Measurements from ENCODE around the gene CEACAM16. TPM values are rescaled to one million over a fixed set of nuclear protein-coding genes. Genes with fewer than 3 reads are reported as not detected.

The CEACAM16 gene
- total and polyA plus RNA-seq, 7 donors = 0.03 to 0.08 TPM; not detected in 5

- TF ChIP-seq CTCF (IDR thresholded peaks at IDR 0.05) = no peak
- H3K36me3 ChIP-seq (ENCODE audit: insufficient read depth in 1 of 2, low read depth in 1 of 2) = no peaks in the 10 kb centered on the region
- H3K4me1 ChIP-seq = peaks cover 46% of the 10 kb centered on the region
- no peaks in the 10 kb centered on the region for H3K27me3 ChIP-seq (ENCODE audit: insufficient read depth in 3 of 3, low read length in 2 of 3)
- intact Hi-C loops (cut with DNase I) = loop anchor here in 1 of 2 donors (10.0 kb wide), 1 partner anchor 1043 kb away; the partner anchor contains the start of gene DMPK
- H3K4me3 ChIP-seq = peak overlapping the region; percentile 29
- WGBS, 3 donors = 1 to 3% (median 2%) methylated on average over 12 to 13 of the region's 13 CpGs
- DNase-seq (peak; percentile 98 to 99), ATAC-seq (peak; percentile 93 to 97 (median 95))
- peak overlapping the region; percentile 81 for H3K27ac ChIP-seq
- no peaks in the 10 kb centered on the region for H3K9me3 ChIP-seq
These were observed 42.9 kb downstream of the CEACAM16 start for GRCh38 chr19:44741841-44742329.

- Histone ChIP-seq H3K4me1 (peaks cover 50% of the 10 kb centered on the region), H3K27me3 (ENCODE audit: insufficient read depth in 3 of 3, low read length in 2 of 3) (no peaks in the 10 kb centered on the region), H3K4me3 (peak overlapping the region; percentile 29), H3K9me3 (no peaks in the 10 kb centered on the region), H3K36me3 (ENCODE audit: insufficient read depth in 1 of 2, low read depth in 1 of 2) (no peaks in the 10 kb centered on the region), H3K27ac (peak overlapping the region; percentile 81)
- ATAC-seq (peak in 3 of 4 donors; percentile 13 to 28 (median 18)), DNase-seq (peak in 1 of 2 donors; percentile 61)
- 35 to 55% (median 39%) methylated on average over 20 of the region's 20 CpGs for WGBS, 3 donors
- TF ChIP-seq CTCF (IDR thresholded peaks at IDR 0.05) = no peak
- intact Hi-C loops (cut with DNase I) = loop anchor here in 1 of 2 donors (10.0 kb wide), 1 partner anchor 1042 kb away; the partner anchor contains the start of gene DMPK
These were observed 43.5 kb downstream of the CEACAM16 start for GRCh38 chr19:44742330-44743061.

GRCh38 chr19:44744871-44745332, 46.0 kb downstream of the CEACAM16 start:
- DNase-seq = no peak
- intact Hi-C loops (cut with DNase I) = loop anchor here in 1 of 2 donors (10.0 kb wide), 1 partner anchor 1040 kb away; the partner anchor contains the start of gene DMPK
- H3K27ac ChIP-seq = peak overlapping the region; percentile 72
- H3K36me3 ChIP-seq (ENCODE audit: insufficient read depth in 1 of 2, low read depth in 1 of 2) = peaks cover 0 to 5% of the 10 kb centered on the region in 2 donors
- H3K4me1 ChIP-seq = peaks cover 42% of the 10 kb centered on the region
- no peak for ATAC-seq
- H3K4me3 ChIP-seq = no peak overlapping the region
- no peaks in the 10 kb centered on the region for H3K9me3 ChIP-seq
- no peaks in the 10 kb centered on the region for H3K27me3 ChIP-seq (ENCODE audit: insufficient read depth in 3 of 3, low read length in 2 of 3)
- no peak for TF ChIP-seq CTCF (IDR thresholded peaks at IDR 0.05)
- WGBS, 3 donors = 46 to 51% (median 49%) methylated on average over 3 of the region's 3 CpGs

- intact Hi-C loops (cut with DNase I) = loop anchor here in 1 of 2 donors (10.0 kb wide), 1 partner anchor 1039 kb away; the partner anchor contains the start of gene DMPK
- peak; percentile 85 for DNase-seq
- H3K4me3 ChIP-seq = no peak overlapping the region
- no peaks in the 10 kb centered on the region for H3K27me3 ChIP-seq (ENCODE audit: insufficient read depth in 3 of 3, low read length in 2 of 3)
- H3K4me1 ChIP-seq = peaks cover 42% of the 10 kb centered on the region
- WGBS, 3 donors = 27 to 53% (median 39%) methylated on average over 8 to 10 of the region's 10 CpGs
- ATAC-seq = peak in 1 of 4 donors; percentile 3
- H3K9me3 ChIP-seq = no peaks in the 10 kb centered on the region
- H3K36me3 ChIP-seq (ENCODE audit: insufficient read depth in 1 of 2, low read depth in 1 of 2) = peaks cover 0 to 10% of the 10 kb centered on the region in 2 donors
- peak overlapping the region; percentile 72 for H3K27ac ChIP-seq
- TF ChIP-seq CTCF (IDR thresholded peaks at IDR 0.05) = no peak
These were observed 46.4 kb downstream of the CEACAM16 start for GRCh38 chr19:44745341-44745831.

Data from psoas muscle (tissue), 8 donors.